HG02885 (cell line): ENCODE measurements around the gene PRR29.
A peak's percentile ranks its signal among the peaks of the same experiment; 100 is the strongest.

ENCODE experiments used
- ATAC-seq: cut with Tn5 transposase; IDR thresholded peaks from one replicate; pipeline ENCODE4 v1.9.1; 2021; ENCODE audit warnings: mild to moderate bottlenecking; ENCODE audit not compliant: unreplicated experiment, poor library complexity

Gene PRR29

GRCh38 chr17:64008346-64008745, 10.2 kb downstream of the PRR29 start:
- ATAC-seq, result no peak

- no peak for ATAC-seq
Measured at GRCh38 chr17:64008830-64009229, 10.7 kb downstream of the PRR29 start.

GRCh38 chr17:64009571-64010402, 11.6 kb downstream of the PRR29 start:
- no peak for ATAC-seq

- no peak for ATAC-seq
Measured at GRCh38 chr17:64015447-64015846, 17.3 kb downstream of the PRR29 start.

GRCh38 chr17:64016231-64016784, 18.2 kb downstream of the PRR29 start:
- ATAC-seq, result no peak

GRCh38 chr17:64016974-64017373, 18.8 kb downstream of the PRR29 start:
- ATAC-seq, result no peak

- ATAC-seq, result no peak
Measured at GRCh38 chr17:64017381-64017980, 19.3 kb downstream of the PRR29 start.

- ATAC-seq, result peak; percentile 3
Measured at GRCh38 chr17:64019551-64019961, 21.4 kb downstream of the PRR29 start.

- peak; percentile 69 for ATAC-seq
Measured at GRCh38 chr17:64020056-64020766, 22.1 kb downstream of the PRR29 start, which contains the start of gene ICAM2. TSS of gene ICAM2 (minus strand) at chr17:64020633. CDS start at chr17:64006691, 13,942 bp downstream.

GRCh38 chr17:64022611-64023063, 24.5 kb downstream of the PRR29 start:
- no peak for ATAC-seq

GRCh38 chr17:64024215-64024654, 26.1 kb downstream of the PRR29 start:
- ATAC-seq, result no peak

- ATAC-seq, result no peak
Measured at GRCh38 chr17:64024781-64025731, 26.9 kb downstream of the PRR29 start.

- peak; percentile 62 for ATAC-seq
Measured at GRCh38 chr17:64025732-64026294, 27.7 kb downstream of the PRR29 start.

- no peak for ATAC-seq
Measured at GRCh38 chr17:64028874-64029464, 30.8 kb downstream of the PRR29 start.

- ATAC-seq, result no peak
Measured at GRCh38 chr17:64032081-64032480, 33.9 kb downstream of the PRR29 start.

GRCh38 chr17:64036198-64036922, 38.2 kb downstream of the PRR29 start:
- no peak for ATAC-seq

- ATAC-seq, result no peak
Measured at GRCh38 chr17:64037180-64037579, 39.0 kb downstream of the PRR29 start.

- ATAC-seq, result no peak
Measured at GRCh38 chr17:64037802-64038201, 39.7 kb downstream of the PRR29 start.
